ENCODE measurements around the gene TRMT44. TPM values are rescaled to one million over a fixed set of nuclear protein-coding genes. Genes with fewer than 3 reads are reported as not detected.

Gene TRMT44
- total RNA-seq, 4 donors from 2014 or later = 18.1 to 28.3 (median 23.1) TPM

GRCh38 chr4:8516061-8516573 lies 75.5 kb downstream of the TRMT44 start:
- no peak for ATAC-seq (ENCODE audit: low FRiP score)
- TF ChIP-seq CTCF (IDR thresholded peaks at IDR 0.05) = no peak
- no peak for DNase-seq (ENCODE audit: low spot score)

- DNase-seq (ENCODE audit: low spot score) (no peak), ATAC-seq (ENCODE audit: low FRiP score) (peak; percentile 34)
- TF ChIP-seq CTCF (IDR thresholded peaks at IDR 0.05) = no peak
Observed at GRCh38 chr4:8516996-8517550, 76.5 kb downstream of the TRMT44 start.

GRCh38 chr4:8517946-8518345 lies 77.4 kb downstream of the TRMT44 start:
- ATAC-seq (ENCODE audit: low FRiP score) (no peak), DNase-seq (ENCODE audit: low spot score) (no peak)
- TF ChIP-seq CTCF (IDR thresholded peaks at IDR 0.05) = no peak

- TF ChIP-seq CTCF (IDR thresholded peaks at IDR 0.05) = no peak
- no peak for ATAC-seq (ENCODE audit: low FRiP score)
- no peak for DNase-seq (ENCODE audit: low spot score)
Observed at GRCh38 chr4:8522160-8523120, 81.9 kb downstream of the TRMT44 start.

- TF ChIP-seq CTCF (IDR thresholded peaks at IDR 0.05) = no peak
- ATAC-seq (ENCODE audit: low FRiP score) (no peak), DNase-seq (ENCODE audit: low spot score) (no peak)
Observed at GRCh38 chr4:8523175-8523574, 82.6 kb downstream of the TRMT44 start.

- TF ChIP-seq CTCF (IDR thresholded peaks at IDR 0.05) = no peak
- DNase-seq (ENCODE audit: low spot score) = no peak
- ATAC-seq (ENCODE audit: low FRiP score) = no peak
Observed at GRCh38 chr4:8523766-8524165, 83.2 kb downstream of the TRMT44 start.

Measured in omental fat pad (tissue), 4 donors.